Measurements from ENCODE around the gene DUSP9. TPM values are rescaled to one million over a fixed set of nuclear protein-coding genes. Genes with fewer than 3 reads are reported as not detected.

DUSP9 gene
- total RNA-seq, 1 donor from 2014 or later = not detected

GRCh38 chrX:153636716-153637115, 10.3 kb upstream of the DUSP9 start:
- H3K27ac ChIP-seq = no peak overlapping the region
- intact Hi-C loops (cut with DNase I) = no loop called here
- H3K4me1 ChIP-seq = no peaks in the 10 kb centered on the region
- no peaks in the 10 kb centered on the region for H3K36me3 ChIP-seq
- DNase-seq = no peak
- ATAC-seq = no peak
- peaks cover 9% of the 10 kb centered on the region for H3K27me3 ChIP-seq
- TF ChIP-seq CTCF (IDR thresholded peaks at IDR 0.05) = no peak
- H3K4me3 ChIP-seq = no peak overlapping the region
- H3K9me3 ChIP-seq = no peaks in the 10 kb centered on the region

GRCh38 chrX:153637121-153638040, 9.6 kb upstream of the DUSP9 start:
- H3K27ac ChIP-seq = no peak overlapping the region
- peaks cover 14% of the 10 kb centered on the region for H3K27me3 ChIP-seq
- no peak for DNase-seq
- H3K4me3 ChIP-seq = no peak overlapping the region
- ATAC-seq = no peak
- no peaks in the 10 kb centered on the region for H3K36me3 ChIP-seq
- no peaks in the 10 kb centered on the region for H3K4me1 ChIP-seq
- intact Hi-C loops (cut with DNase I) = no loop called here
- no peaks in the 10 kb centered on the region for H3K9me3 ChIP-seq
- no peak for TF ChIP-seq CTCF (IDR thresholded peaks at IDR 0.05)

- no peak overlapping the region for H3K27ac ChIP-seq
- H3K4me1 ChIP-seq = no peaks in the 10 kb centered on the region
- DNase-seq (no peak), ATAC-seq (no peak)
- peaks cover 14% of the 10 kb centered on the region for H3K27me3 ChIP-seq
- TF ChIP-seq CTCF (IDR thresholded peaks at IDR 0.05) = no peak
- intact Hi-C loops (cut with DNase I) = no loop called here
- no peaks in the 10 kb centered on the region for H3K9me3 ChIP-seq
- H3K4me3 ChIP-seq = no peak overlapping the region
- H3K36me3 ChIP-seq = no peaks in the 10 kb centered on the region
Observed at GRCh38 chrX:153638041-153638371, 9.0 kb upstream of the DUSP9 start.

- no peak for TF ChIP-seq CTCF (IDR thresholded peaks at IDR 0.05)
- DNase-seq (no peak), ATAC-seq (no peak)
- Histone ChIP-seq H3K27ac (no peak overlapping the region), H3K36me3 (no peaks in the 10 kb centered on the region), H3K9me3 (no peaks in the 10 kb centered on the region), H3K4me3 (no peak overlapping the region), H3K4me1 (peaks cover 3% of the 10 kb centered on the region), H3K27me3 (peaks cover 14% of the 10 kb centered on the region)
- intact Hi-C loops (cut with DNase I) = no loop called here
Observed at GRCh38 chrX:153638436-153639176, 8.4 kb upstream of the DUSP9 start.

- intact Hi-C loops (cut with DNase I) = no loop called here
- Histone ChIP-seq H3K36me3 (no peaks in the 10 kb centered on the region), H3K4me1 (peaks cover 5% of the 10 kb centered on the region), H3K9me3 (no peaks in the 10 kb centered on the region), H3K4me3 (no peak overlapping the region), H3K27ac (no peak overlapping the region), H3K27me3 (peaks cover 14% of the 10 kb centered on the region)
- ATAC-seq (no peak), DNase-seq (no peak)
- no peak for TF ChIP-seq CTCF (IDR thresholded peaks at IDR 0.05)
Observed at GRCh38 chrX:153639177-153640044, 7.6 kb upstream of the DUSP9 start.
